Glutamatergic neuron (in vitro differentiated cells): ENCODE data around the gene MED14. TPM values are rescaled to one million over a fixed set of nuclear protein-coding genes. Genes with fewer than 3 reads are reported as not detected.

Experiments used
- DNase-seq: peaks from one replicate; pipeline ENCODE4 v3.0.0; 2022
- H3K27ac Mint-ChIP-seq: one replicate; pipeline ENCODE4 v1.8.0; 2020; ENCODE audit warnings: mild to moderate bottlenecking, mixed read lengths, inconsistent platforms; ENCODE audit not compliant: unreplicated experiment
- H3K27me3 Mint-ChIP-seq: one replicate; pipeline ENCODE4 v1.8.0; 2020; ENCODE audit warnings: mild to moderate bottlenecking, moderate library complexity, mixed read lengths, inconsistent platforms; ENCODE audit not compliant: unreplicated experiment
- H3K36me3 Mint-ChIP-seq: one replicate; pipeline ENCODE4 v1.8.0; 2020; ENCODE audit warnings: mild to moderate bottlenecking, mixed read lengths, inconsistent platforms; ENCODE audit not compliant: unreplicated experiment
- H3K4me1 Mint-ChIP-seq: one replicate; pipeline ENCODE4 v1.8.0; 2020; ENCODE audit warnings: mild to moderate bottlenecking, low read depth, mixed read lengths, inconsistent platforms; ENCODE audit not compliant: unreplicated experiment
- H3K4me3 Mint-ChIP-seq: one replicate; pipeline ENCODE4 v1.8.0; 2020; ENCODE audit warnings: mild to moderate bottlenecking, mixed read lengths, inconsistent platforms; ENCODE audit not compliant: unreplicated experiment
- H3K9me3 Mint-ChIP-seq: one replicate; pipeline ENCODE4 v1.8.0; 2020; ENCODE audit warnings: mild to moderate bottlenecking, moderate library complexity, mixed read lengths, inconsistent platforms; ENCODE audit not compliant: unreplicated experiment
- CTCF ChIP-seq: fragments of 200-600 bp; sonication (generic); IDR thresholded peaks from one replicate; pipeline ENCODE4 v1.5.0; 2021; ENCODE audit not compliant: partially characterized antibody, unreplicated experiment
- total RNA-seq: library from RNA; stranded (reverse); fragmentation: NEBNext Ultra II Directional; extraction: Animal tissue kit (Norgen Biotek cat#: 25700); gene quantifications from one replicate; pipeline ENCODE4 v1.2.1, GENCODE V29; 2021; ENCODE audit not compliant: unreplicated experiment

MED14 gene
- total RNA-seq, 1 donor from 2014 or later: 59.8 TPM

- DNase-seq: no peak
- no peaks in the 10 kb centered on the region for H3K4me1 Mint-ChIP-seq
- no peaks in the 10 kb centered on the region for H3K36me3 Mint-ChIP-seq
- no peak for TF ChIP-seq CTCF
- H3K27ac Mint-ChIP-seq: no peak overlapping the region
- H3K27me3 Mint-ChIP-seq: no peaks in the 10 kb centered on the region
- H3K9me3 Mint-ChIP-seq: peaks cover 2% of the 10 kb centered on the region
- no peak overlapping the region for H3K4me3 Mint-ChIP-seq
These were observed 13.7 kb downstream of the MED14 start for GRCh38 chrX:40721489-40722106.

- Mint-ChIP-seq H3K9me3 (peaks cover 2% of the 10 kb centered on the region), H3K4me1 (no peaks in the 10 kb centered on the region), H3K36me3 (no peaks in the 10 kb centered on the region), H3K27ac (no peak overlapping the region), H3K27me3 (no peaks in the 10 kb centered on the region), H3K4me3 (no peak overlapping the region)
- DNase-seq: no peak
- TF ChIP-seq CTCF: no peak
These were observed 14.6 kb downstream of the MED14 start for GRCh38 chrX:40720792-40721191.

- no peaks in the 10 kb centered on the region for H3K36me3 Mint-ChIP-seq
- no peak overlapping the region for H3K27ac Mint-ChIP-seq
- DNase-seq: no peak
- H3K4me1 Mint-ChIP-seq: no peaks in the 10 kb centered on the region
- peaks cover 2% of the 10 kb centered on the region for H3K9me3 Mint-ChIP-seq
- no peak for TF ChIP-seq CTCF
- H3K4me3 Mint-ChIP-seq: no peak overlapping the region
- H3K27me3 Mint-ChIP-seq: no peaks in the 10 kb centered on the region
These were observed 15.0 kb downstream of the MED14 start for GRCh38 chrX:40720339-40720738.

GRCh38 chrX:40719731-40720130 is 15.6 kb downstream of the MED14 start:
- Mint-ChIP-seq H3K36me3 (no peaks in the 10 kb centered on the region), H3K4me3 (no peak overlapping the region), H3K9me3 (peaks cover 2% of the 10 kb centered on the region), H3K27ac (no peak overlapping the region), H3K27me3 (no peaks in the 10 kb centered on the region), H3K4me1 (no peaks in the 10 kb centered on the region)
- no peak for DNase-seq
- TF ChIP-seq CTCF: no peak

- Mint-ChIP-seq H3K27me3 (no peaks in the 10 kb centered on the region), H3K4me1 (no peaks in the 10 kb centered on the region), H3K4me3 (no peak overlapping the region), H3K36me3 (no peaks in the 10 kb centered on the region), H3K9me3 (peaks cover 2% of the 10 kb centered on the region), H3K27ac (no peak overlapping the region)
- TF ChIP-seq CTCF: no peak
- no peak for DNase-seq
These were observed 16.1 kb downstream of the MED14 start for GRCh38 chrX:40719218-40719617.
